HepG2 (cell line): ENCODE results near the gene PFKFB4. TPM values are rescaled to one million over a fixed set of nuclear protein-coding genes. Genes with fewer than 3 reads are reported as not detected.

ENCODE experiments used
- ATAC-seq: fragments of 200-7000 bp; cut with Tn5 transposase; 3 replicates; pipeline ENCODE4 v1.9.1; 2020; ENCODE audit warnings: mild to moderate bottlenecking, moderate library complexity
- BruUV-seq: library from RNA; stranded (reverse); fragments of 400-500 nt; replicated peaks from 2 replicates; lab custom pipeline; 2021; lab: Mats Ljungman, UMichigan
- CTCF ChIA-PET: fragments of 300-600 bp; formaldehyde crosslinking; extraction: SDS; loops from one replicate; lab custom pipeline; 2021; ENCODE audit warnings: low total read pairs, inconsistent platforms, low intra/inter-chr PET ratio; lab: Yijun Ruan, JAX
- POLR2A ChIA-PET: fragments of 350-600 bp; sonication (Branson Sonifier 250); formaldehyde crosslinking; loops from one replicate; lab custom pipeline; 2020; ENCODE audit warnings: antibody characterized with exemption, inconsistent platforms; lab: Yijun Ruan, JAX
- DNase-seq: peaks from one replicate; pipeline ENCODE4 v3.0.0-alpha.2; 2015; ENCODE audit warnings: low spot score
- FAIRE-seq: peaks from 3 replicates; lab custom pipeline; 2011; peaks lifted over from hg19 to GRCh38; lab: Jason Lieb, UNC
- H2AFZ ChIP-seq: one replicate; pipeline ENCODE4 v1.6.1; 2011; ENCODE audit warnings: low read length, inconsistent platforms
- H3K27ac ChIP-seq: fragments of 300-600 bp; 3 replicates; pipeline ENCODE4 v1.8.0; 2011; ENCODE audit warnings: mixed run types, mild to moderate bottlenecking, mixed read lengths, low read length, inconsistent platforms; ENCODE audit not compliant: insufficient read depth; ENCODE audit errors: extremely low read length
- H3K27me3 ChIP-seq, 2 experiments: fragments of 200-600 bp in 1 of 2; 2 replicates in 1 of 2; 3 replicates in 1 of 2; pipeline versions ENCODE4 v1.6.0 to v1.8.0; 2011; ENCODE audit warnings: low read length in 2 of 2, mild to moderate bottlenecking in 2 of 2, moderate library complexity in 2 of 2, inconsistent platforms in 1 of 2; ENCODE audit not compliant: insufficient read depth in 2 of 2, control insufficient read depth in 1 of 2
- H3K36me3 ChIP-seq, 2 experiments: fragments of 200-600 bp in 1 of 2; replicated peaks in 1 of 2; 2 replicates in 1 of 2; 3 replicates in 1 of 2; pipeline versions ENCODE4 v1.5.1 to v1.8.0; 2011; ENCODE audit warnings: low read length in 2 of 2, inconsistent platforms in 1 of 2; ENCODE audit not compliant: insufficient read depth in 2 of 2, control insufficient read depth in 1 of 2
- H3K4me1 ChIP-seq: 2 replicates; pipeline ENCODE4 v1.5.1; 2012; ENCODE audit warnings: low read length, inconsistent platforms; ENCODE audit not compliant: insufficient read depth
- H3K4me2 ChIP-seq: 2 replicates; pipeline ENCODE4 v1.6.0; 2011; ENCODE audit warnings: low read depth, low read length, inconsistent platforms
- H3K4me3 ChIP-seq, 3 experiments: fragments of 200-600 bp in 1 of 3; sonication (generic), shearing (Covaris generic) in 1 of 3; replicated peaks in 1 of 3; 2 replicates each; pipeline ENCODE4 v1.5.1; 2011 to 2016; ENCODE audit warnings: low read length in 3 of 3, inconsistent platforms in 2 of 3, low read depth in 2 of 3, mild to moderate bottlenecking in 2 of 3, control low read depth in 1 of 3, mixed read lengths in 1 of 3; ENCODE audit not compliant: insufficient read depth in 1 of 3
- H3K79me2 ChIP-seq: one replicate; pipeline ENCODE4 v1.6.1; 2011; ENCODE audit warnings: low read length, inconsistent platforms; ENCODE audit not compliant: insufficient read depth
- H3K9ac ChIP-seq: 2 replicates; pipeline ENCODE4 v1.6.0; 2011; ENCODE audit warnings: mild to moderate bottlenecking, low read depth, low read length, inconsistent platforms; ENCODE audit not compliant: insufficient read depth
- H3K9me3 ChIP-seq: 2 replicates; pipeline ENCODE4 v1.5.1; 2012; ENCODE audit warnings: mild to moderate bottlenecking, low read length
- H4K20me1 ChIP-seq: 2 replicates; pipeline ENCODE4 v1.6.0; 2011; ENCODE audit warnings: inconsistent platforms, mild to moderate bottlenecking, low read length, moderate library complexity; ENCODE audit not compliant: insufficient read depth
- CBX5 ChIP-seq: sonication (generic); formaldehyde crosslinking; IDR thresholded peaks from 2 replicates; pipeline ENCODE4 v1.4.0; 2020; ENCODE audit warnings: missing genetic modification reagents, borderline replicate concordance
- GABPA ChIP-seq, 2 experiments: IDR thresholded peaks; 2 replicates each; pipeline ENCODE4 v1.6.1; 2011 to 2016; ENCODE audit warnings: low read depth in 2 of 2, low read length in 1 of 2, missing biosample characterization in 1 of 2, missing genetic modification characterization in 1 of 2
- HDAC1 ChIP-seq: sonication (generic); formaldehyde crosslinking; IDR thresholded peaks from 2 replicates; pipeline ENCODE4 v1.5.1; 2020; ENCODE audit warnings: mild to moderate bottlenecking, missing genetic modification reagents
- HMGXB4 ChIP-seq, 2 experiments: sonication (generic) in 1 of 2; formaldehyde crosslinking in 1 of 2; IDR thresholded peaks; 2 replicates each; pipeline versions ENCODE4 v1.4.0 to v1.6.1; 2018 to 2020; ENCODE audit warnings: missing genetic modification reagents in 2 of 2, borderline replicate concordance in 1 of 2, low read depth in 1 of 2, mild to moderate bottlenecking in 1 of 2, missing biosample characterization in 1 of 2
- HOXD1 ChIP-seq: sonication (generic); formaldehyde crosslinking; IDR thresholded peaks from 2 replicates; pipeline ENCODE4 v1.5.0; 2020; ENCODE audit warnings: missing genetic modification reagents
- LBX2 ChIP-seq: sonication (generic); formaldehyde crosslinking; IDR thresholded peaks from 2 replicates; pipeline ENCODE4 v1.5.0; 2020; ENCODE audit warnings: missing genetic modification reagents, mild to moderate bottlenecking, borderline replicate concordance
- MTA3 ChIP-seq: sonication (generic); formaldehyde crosslinking; IDR thresholded peaks from 2 replicates; pipeline ENCODE4 v1.4.0; 2020; ENCODE audit warnings: missing genetic modification reagents
- NCOA1 ChIP-seq: sonication (generic); formaldehyde crosslinking; IDR thresholded peaks from 2 replicates; pipeline ENCODE4 v1.9.0; 2021; ENCODE audit warnings: missing genetic modification reagents
- SRSF4 ChIP-seq: fragments of 200-400 bp; formaldehyde crosslinking; IDR thresholded peaks from one replicate; pipeline ENCODE4 v1.6.1; 2018; ENCODE audit warnings: mild to moderate bottlenecking, low read depth, low read length, moderate library complexity; ENCODE audit not compliant: poor library complexity, severe bottlenecking
- ZFP82 ChIP-seq: sonication (generic); formaldehyde crosslinking; IDR thresholded peaks from 2 replicates; pipeline ENCODE4 v1.5.1; 2020; ENCODE audit warnings: mild to moderate bottlenecking, missing genetic modification reagents, borderline replicate concordance
- ZFP91 ChIP-seq: sonication (generic); formaldehyde crosslinking; IDR thresholded peaks from 2 replicates; pipeline ENCODE4 v1.9.0; 2022; ENCODE audit warnings: missing genetic modification reagents, mild to moderate bottlenecking, borderline replicate concordance
- ZNF580 ChIP-seq: IDR thresholded peaks from 2 replicates; pipeline ENCODE4 v1.6.1; 2016; ENCODE audit warnings: low read depth, borderline replicate concordance
- ZNF713 ChIP-seq: sonication (generic); formaldehyde crosslinking; IDR thresholded peaks from 2 replicates; pipeline ENCODE4 v1.4.0; 2020; ENCODE audit warnings: mild to moderate bottlenecking, missing genetic modification reagents
- ZNF776 ChIP-seq: sonication (generic); formaldehyde crosslinking; IDR thresholded peaks from 2 replicates; pipeline ENCODE4 v1.4.0; 2020; ENCODE audit warnings: mild to moderate bottlenecking, missing genetic modification reagents
- ZSCAN31 ChIP-seq: sonication (generic); formaldehyde crosslinking; IDR thresholded peaks from 2 replicates; pipeline ENCODE4 v1.5.0; 2020; ENCODE audit warnings: low read depth, mild to moderate bottlenecking, missing genetic modification reagents
- WGBS: methylation state at CpG from one replicate; pipeline ENCODE4 v1.1.6; 2017; ENCODE audit warnings: low lambda C conversion rate; 5-methylcytosine and 5-hydroxymethylcytosine counted together
- in situ Hi-C: cut with HindIII; loops from 2 replicates; pipeline ENCODE4 v1.10.0; 2017; ENCODE audit warnings: low pct_unique_long_range_greater_than_20kb; ENCODE audit not compliant: extremely low pct_ligation_motif_present
- intact Hi-C: fragments of 100-400 bp; cut with micrococcal nuclease; formaldehyde crosslinking; loops from one replicate; pipeline ENCODE4 v1.10.0; 2022; ENCODE audit not compliant: unreplicated experiment
- polyA plus RNA-seq, 8 experiments: library from polyadenylated mRNA; depleted of rRNA in 3 of 8; stranded (reverse) in 7 of 8; unstranded in 1 of 8; fragments of >200 nt; fragmentation: Illumina TruSeq in 4 of 8; extraction: Trizol in 4 of 8; gene quantifications; 2 replicates each; pipeline versions ENCODE4 v1.2.1 to v1.2.3, GENCODE V29; 2011 to 2016; ENCODE audit warnings: low read depth in 4 of 8, missing spikeins in 1 of 8, mixed read lengths in 1 of 8; ENCODE audit not compliant: insufficient read depth in 1 of 8
- total RNA-seq, 5 experiments: library from RNA; depleted of rRNA; stranded (reverse); fragments of >200 nt; fragmentation: Illumina TruSeq; extraction: Trizol; gene quantifications; 2 replicates each; pipeline ENCODE4 v1.2.3, GENCODE V29; 2016; ENCODE audit warnings: low read depth in 1 of 5

The PFKFB4 gene
- total and polyA plus RNA-seq, 2 of the 13 experiments (the other 11 are each of a cell fraction or from before 2014, with no cell fraction given), result 7.1 to 103 TPM

- Histone ChIP-seq H3K4me3 (no peak overlapping the region), H3K36me3 (no peaks in the 10 kb centered on the region), H3K79me2 (no peaks in the 10 kb centered on the region), H3K9me3 (peaks cover 4% of the 10 kb centered on the region; the same call in 1 of the 2 replicates), H3K27ac (no peak overlapping the region), H3K4me1 (peaks cover 33% of the 10 kb centered on the region), H3K4me2 (no peak overlapping the region), H2AFZ (no peak overlapping the region), H3K27me3 (peaks cover 0 to 8% of the 10 kb centered on the region in 2 experiments; a peak in 1 of 5 replicates), H4K20me1 (no peaks in the 10 kb centered on the region), H3K9ac (no peak overlapping the region)
- BruUV-seq, result no TSS peak
- WGBS, result 73% methylated on average over 5 of the region's 5 CpGs
- FAIRE-seq, result no peak
- no peak for ATAC-seq
- intact Hi-C loops (no loop called here), in situ Hi-C loops (loop anchor here (5.0 kb wide), 1 partner anchor 35 kb away; a partner anchor contains a TSS)
- TF ChIP-seq ZFP91, result no peak
- no peak for TF ChIP-seq LBX2 (CRISPR knock-in tag)
- TF ChIP-seq HDAC1 (CRISPR knock-in tag), result no peak
- TF ChIP-seq ZFP82 (CRISPR knock-in tag), result no peak
- TF ChIP-seq CBX5 (CRISPR knock-in tag), result no peak
- TF ChIP-seq SRSF4, result no peak
- TF ChIP-seq HOXD1, result no peak
- TF ChIP-seq ZNF776 (CRISPR knock-in tag), result no peak
- TF ChIP-seq ZNF713, result no peak
- no peak for TF ChIP-seq ZNF580 (CRISPR knock-in tag)
- no peak for TF ChIP-seq MTA3
- no peak for TF ChIP-seq HMGXB4 (CRISPR knock-in tag; IDR thresholded peaks at IDR 0.05; ENCODE audit: borderline replicate concordance in 1 of 2, low read depth in 1 of 2)
- TF ChIP-seq ZSCAN31, result no peak
- no peak for TF ChIP-seq GABPA (IDR thresholded peaks at IDR 0.05; ENCODE audit: low read depth, low read length)
- TF ChIP-seq GABPA (CRISPR knock-in tag; IDR thresholded peaks at IDR 0.05; ENCODE audit: low read depth), result no peak
- no peak for TF ChIP-seq NCOA1 (CRISPR knock-in tag)
- ChIA-PET CTCF (no interaction called here), POLR2A (interaction anchor here (0.9 to 1.2 kb wide), 2 partner anchors 29 kb away, joined by 4 to 7 read pairs; no protein-coding TSS in a partner anchor)
- DNase-seq, result no peak
These were observed 54.5 kb downstream of the PFKFB4 start for GRCh38 chr3:48502121-48502520.
